Suprapubic skin (tissue), 4 donors: ENCODE measurements around the gene MED28.

ENCODE experiments used
- EP300 ChIP-seq: sonication (generic); formaldehyde crosslinking; IDR thresholded peaks from one replicate; pipeline ENCODE4 v1.6.1; 2017; ENCODE audit warnings: antibody characterized with exemption
- POLR2A ChIP-seq, 2 donors: fragments of 450-650 bp; IDR thresholded peaks; one replicate each; pipeline ENCODE4 v1.6.1; 2017; ENCODE audit warnings: antibody characterized with exemption in 2 of 2, mild to moderate bottlenecking in 2 of 2, moderate library complexity in 2 of 2
- POLR2AphosphoS5 ChIP-seq, 3 donors: sonication (generic); formaldehyde crosslinking; IDR thresholded peaks; one replicate each; pipeline ENCODE4 v1.6.1; 2017; ENCODE audit warnings: antibody characterized with exemption in 3 of 3
- TF ChIP-seq, protein P1 (sequence below), 2 donors: fragments of 200-600 bp in 1 of 2; fragments of 450-650 bp in 1 of 2; sonication (generic) in 1 of 2; IDR thresholded peaks; one replicate each; pipeline ENCODE4 v1.5.1; 2016 to 2019; ENCODE audit warnings: antibody characterized with exemption in 2 of 2, mild to moderate bottlenecking in 1 of 2, moderate library complexity in 1 of 2

DNA sequence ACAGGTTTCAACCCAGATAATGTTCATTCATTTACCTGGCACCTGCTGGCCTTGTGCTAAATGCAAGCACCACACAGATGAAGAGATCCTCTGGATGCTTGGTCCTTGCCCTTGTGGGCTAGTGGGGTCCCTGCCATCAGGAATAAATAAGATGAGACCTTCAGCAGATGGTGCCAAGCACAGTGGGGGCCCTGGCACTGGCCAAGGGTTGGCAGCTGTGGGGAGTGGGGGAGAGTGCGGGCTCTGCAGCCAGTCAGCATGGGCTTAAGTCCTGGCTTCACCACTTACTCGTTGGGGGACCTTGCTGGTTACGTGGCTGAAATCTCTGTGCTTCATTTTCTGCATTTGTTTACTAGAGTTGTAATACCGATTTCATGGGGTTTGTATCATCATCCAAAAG lies 30.5 kb upstream of the MED28 start:
- TF ChIP-seq EP300 (no peak), POLR2A (IDR thresholded peaks at IDR 0.05) (no peak), POLR2AphosphoS5 (IDR thresholded peaks at IDR 0.05) (no peak)
- TF ChIP-seq, protein P1, sequence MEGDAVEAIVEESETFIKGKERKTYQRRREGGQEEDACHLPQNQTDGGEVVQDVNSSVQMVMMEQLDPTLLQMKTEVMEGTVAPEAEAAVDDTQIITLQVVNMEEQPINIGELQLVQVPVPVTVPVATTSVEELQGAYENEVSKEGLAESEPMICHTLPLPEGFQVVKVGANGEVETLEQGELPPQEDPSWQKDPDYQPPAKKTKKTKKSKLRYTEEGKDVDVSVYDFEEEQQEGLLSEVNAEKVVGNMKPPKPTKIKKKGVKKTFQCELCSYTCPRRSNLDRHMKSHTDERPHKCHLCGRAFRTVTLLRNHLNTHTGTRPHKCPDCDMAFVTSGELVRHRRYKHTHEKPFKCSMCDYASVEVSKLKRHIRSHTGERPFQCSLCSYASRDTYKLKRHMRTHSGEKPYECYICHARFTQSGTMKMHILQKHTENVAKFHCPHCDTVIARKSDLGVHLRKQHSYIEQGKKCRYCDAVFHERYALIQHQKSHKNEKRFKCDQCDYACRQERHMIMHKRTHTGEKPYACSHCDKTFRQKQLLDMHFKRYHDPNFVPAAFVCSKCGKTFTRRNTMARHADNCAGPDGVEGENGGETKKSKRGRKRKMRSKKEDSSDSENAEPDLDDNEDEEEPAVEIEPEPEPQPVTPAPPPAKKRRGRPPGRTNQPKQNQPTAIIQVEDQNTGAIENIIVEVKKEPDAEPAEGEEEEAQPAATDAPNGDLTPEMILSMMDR (IDR thresholded peaks at IDR 0.05), result no peak
